Parathyroid adenoma (tissue), 2 donors: ENCODE measurements around the gene NCKAP5.

Experiments used
- H2AFZ ChIP-seq: fragments of 300-600 bp; sonication (generic); one replicate; pipeline ENCODE4 v1.7.0; 2017; ENCODE audit warnings: antibody characterized with exemption, mild to moderate bottlenecking
- H3K27ac ChIP-seq: fragments of 300-600 bp; sonication (generic); one replicate; pipeline ENCODE4 v1.7.0; 2017
- H3K27me3 ChIP-seq: fragments of 300-600 bp; sonication (generic); one replicate; pipeline ENCODE4 v1.7.0; 2017; ENCODE audit warnings: low read length; ENCODE audit not compliant: control insufficient read depth, insufficient read depth
- H3K36me3 ChIP-seq: fragments of 300-600 bp; sonication (generic); one replicate; pipeline ENCODE4 v1.7.0; 2017; ENCODE audit warnings: low read length; ENCODE audit not compliant: control insufficient read depth, insufficient read depth
- H3K4me1 ChIP-seq: fragments of 300-600 bp; sonication (generic); one replicate; pipeline ENCODE4 v1.7.0; 2017; ENCODE audit warnings: control low read depth
- H3K4me2 ChIP-seq: fragments of 300-600 bp; sonication (generic); one replicate; pipeline ENCODE4 v1.7.0; 2017; ENCODE audit warnings: low read length
- H3K4me3 ChIP-seq: fragments of 300-600 bp; sonication (generic); one replicate; pipeline ENCODE4 v1.7.0; 2017; ENCODE audit warnings: low read depth, low read length
- H3K79me2 ChIP-seq: fragments of 300-600 bp; sonication (generic); one replicate; pipeline ENCODE4 v1.7.0; 2017; ENCODE audit warnings: control low read depth
- H3K9ac ChIP-seq: fragments of 300-600 bp; sonication (generic); one replicate; pipeline ENCODE4 v1.7.0; 2017; ENCODE audit warnings: mild to moderate bottlenecking
- H3K9me3 ChIP-seq: fragments of 300-600 bp; sonication (generic); one replicate; pipeline ENCODE4 v1.7.0; 2017; ENCODE audit warnings: low read length; ENCODE audit not compliant: control insufficient read depth
- TF ChIP-seq, protein P1 (sequence below): fragments of 300-600 bp; sonication (generic); IDR thresholded peaks from one replicate; pipeline ENCODE4 v1.7.0; 2017; ENCODE audit warnings: antibody characterized with exemption, mild to moderate bottlenecking
- donor health status: primary hyperparathyroidism.

NCKAP5 gene

DNA sequence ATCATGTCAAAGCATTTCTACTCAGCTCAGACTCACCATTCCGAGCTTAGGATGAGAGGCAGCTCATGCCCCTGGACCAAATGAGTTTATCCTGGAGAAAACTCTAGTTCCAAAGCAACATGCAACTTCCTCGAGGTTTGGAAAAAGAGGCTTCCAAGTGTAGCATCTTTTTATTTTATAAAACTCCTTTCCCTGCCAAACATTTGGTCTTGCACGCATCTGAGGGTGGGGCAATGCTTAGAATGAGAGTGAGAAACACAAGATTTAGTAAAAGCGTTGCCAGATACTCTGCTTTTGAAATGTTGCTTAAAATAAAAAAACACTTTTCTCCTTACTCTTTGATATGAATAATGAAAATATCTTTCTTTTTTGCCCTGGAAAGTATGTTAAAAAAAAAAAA is 151.5 kb downstream of the NCKAP5 start:
- Histone ChIP-seq H3K27ac (no peak overlapping the region), H3K4me3 (no peak overlapping the region), H3K27me3 (no peaks in the 10 kb centered on the region), H3K9ac (no peak overlapping the region), H3K4me2 (no peak overlapping the region), H3K4me1 (no peaks in the 10 kb centered on the region), H3K9me3 (no peaks in the 10 kb centered on the region), H2AFZ (no peak overlapping the region), H3K79me2 (no peaks in the 10 kb centered on the region), H3K36me3 (no peaks in the 10 kb centered on the region)
- TF ChIP-seq, protein P1, sequence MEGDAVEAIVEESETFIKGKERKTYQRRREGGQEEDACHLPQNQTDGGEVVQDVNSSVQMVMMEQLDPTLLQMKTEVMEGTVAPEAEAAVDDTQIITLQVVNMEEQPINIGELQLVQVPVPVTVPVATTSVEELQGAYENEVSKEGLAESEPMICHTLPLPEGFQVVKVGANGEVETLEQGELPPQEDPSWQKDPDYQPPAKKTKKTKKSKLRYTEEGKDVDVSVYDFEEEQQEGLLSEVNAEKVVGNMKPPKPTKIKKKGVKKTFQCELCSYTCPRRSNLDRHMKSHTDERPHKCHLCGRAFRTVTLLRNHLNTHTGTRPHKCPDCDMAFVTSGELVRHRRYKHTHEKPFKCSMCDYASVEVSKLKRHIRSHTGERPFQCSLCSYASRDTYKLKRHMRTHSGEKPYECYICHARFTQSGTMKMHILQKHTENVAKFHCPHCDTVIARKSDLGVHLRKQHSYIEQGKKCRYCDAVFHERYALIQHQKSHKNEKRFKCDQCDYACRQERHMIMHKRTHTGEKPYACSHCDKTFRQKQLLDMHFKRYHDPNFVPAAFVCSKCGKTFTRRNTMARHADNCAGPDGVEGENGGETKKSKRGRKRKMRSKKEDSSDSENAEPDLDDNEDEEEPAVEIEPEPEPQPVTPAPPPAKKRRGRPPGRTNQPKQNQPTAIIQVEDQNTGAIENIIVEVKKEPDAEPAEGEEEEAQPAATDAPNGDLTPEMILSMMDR, result no peak

DNA sequence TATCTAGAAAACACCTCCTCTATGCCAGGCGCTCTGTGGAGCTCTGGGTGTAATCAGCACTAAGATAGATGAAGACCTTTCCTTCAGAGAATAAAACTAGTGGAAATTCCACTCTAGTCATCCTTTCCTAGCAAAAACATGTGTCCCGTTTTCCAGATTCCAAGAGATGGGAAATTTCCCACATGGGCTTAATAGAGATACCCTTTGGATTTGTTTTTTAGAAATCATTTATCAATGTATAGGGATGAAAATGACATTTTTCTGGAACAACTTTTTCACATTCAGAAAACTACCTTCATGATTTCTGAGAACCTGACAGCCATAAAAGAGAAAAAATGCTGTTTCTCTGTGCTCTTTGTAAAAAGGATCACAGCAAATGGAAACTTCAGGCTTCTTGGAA is 152.1 kb downstream of the NCKAP5 start:
- H3K4me3 ChIP-seq, result no peak overlapping the region
- no peaks in the 10 kb centered on the region for H3K79me2 ChIP-seq
- TF ChIP-seq, protein P1, result no peak
- no peak overlapping the region for H3K27ac ChIP-seq
- no peaks in the 10 kb centered on the region for H3K9me3 ChIP-seq
- no peaks in the 10 kb centered on the region for H3K4me1 ChIP-seq
- no peak overlapping the region for H2AFZ ChIP-seq
- H3K9ac ChIP-seq, result no peak overlapping the region
- no peak overlapping the region for H3K4me2 ChIP-seq
- H3K27me3 ChIP-seq, result no peaks in the 10 kb centered on the region
- no peaks in the 10 kb centered on the region for H3K36me3 ChIP-seq

DNA sequence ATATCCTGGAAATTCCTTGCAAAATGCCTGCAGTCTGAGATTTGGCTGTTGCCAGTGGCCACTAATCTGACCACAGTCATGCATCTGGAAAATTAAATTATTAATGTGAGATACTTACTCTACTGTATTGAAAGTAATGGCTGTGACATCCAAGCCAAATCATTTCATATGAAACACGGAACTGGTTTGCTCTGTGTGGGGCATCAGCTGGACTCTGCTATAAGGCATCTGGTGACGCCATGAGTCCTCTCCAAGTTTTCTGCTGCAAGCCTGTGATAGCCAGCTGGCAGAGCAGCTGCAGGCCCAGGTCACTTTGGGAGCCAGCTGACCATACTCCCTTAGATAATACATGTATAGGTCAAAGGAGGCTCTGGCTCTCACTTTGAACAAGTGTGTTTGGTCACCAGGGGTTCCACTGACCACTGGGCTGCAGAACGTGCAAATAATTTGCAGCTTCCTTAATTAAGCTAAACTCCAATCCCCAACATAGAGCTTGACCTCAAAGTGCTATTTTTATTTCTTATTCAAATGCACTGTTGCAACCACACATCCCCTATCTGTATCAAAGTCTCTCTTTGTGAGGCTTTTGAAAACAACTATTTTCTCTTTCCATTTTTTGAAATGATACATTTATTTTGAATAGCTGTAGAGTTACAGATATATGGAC is 152.9 kb downstream of the NCKAP5 start:
- Histone ChIP-seq H3K9me3 (no peaks in the 10 kb centered on the region), H3K79me2 (no peaks in the 10 kb centered on the region), H3K9ac (no peak overlapping the region), H2AFZ (no peak overlapping the region), H3K4me3 (no peak overlapping the region), H3K4me2 (no peak overlapping the region), H3K4me1 (no peaks in the 10 kb centered on the region), H3K27me3 (no peaks in the 10 kb centered on the region), H3K27ac (no peak overlapping the region), H3K36me3 (no peaks in the 10 kb centered on the region)
- TF ChIP-seq, protein P1, result no peak

DNA sequence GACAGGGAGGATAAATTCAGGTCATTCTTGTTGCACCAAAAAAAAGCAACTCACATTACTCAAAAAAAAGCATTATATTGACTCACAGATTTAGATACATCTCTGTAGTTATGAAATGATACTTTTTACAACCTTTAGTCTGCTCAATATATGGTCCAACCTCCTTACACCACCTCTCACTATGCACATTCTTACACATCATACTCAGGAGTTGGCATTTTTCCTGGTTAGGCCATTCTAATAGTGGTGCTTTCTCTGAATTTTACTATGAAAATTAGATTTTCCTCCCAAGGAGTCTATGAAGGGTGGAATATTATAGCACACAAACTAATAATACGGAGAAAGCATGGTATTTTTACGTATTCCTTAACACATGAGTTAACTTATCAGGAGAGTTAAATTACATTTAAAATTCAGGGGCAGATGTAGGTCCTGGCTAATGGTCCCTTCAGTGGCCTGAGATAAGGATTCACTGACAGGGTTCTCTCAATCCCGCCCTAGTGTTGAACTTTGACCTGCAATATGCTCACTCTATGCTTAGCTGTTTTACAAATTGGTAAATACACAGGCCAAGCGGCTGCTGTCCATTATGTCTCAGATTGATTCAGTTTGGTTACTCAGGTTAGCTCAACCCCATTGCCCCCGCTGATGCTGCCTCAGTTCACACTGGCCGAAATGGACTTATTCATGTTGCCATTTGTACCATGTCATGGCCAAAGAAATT is 153.6 kb downstream of the NCKAP5 start:
- TF ChIP-seq, protein P1, result no peak
- Histone ChIP-seq H3K9ac (no peak overlapping the region), H3K27ac (no peak overlapping the region)

DNA sequence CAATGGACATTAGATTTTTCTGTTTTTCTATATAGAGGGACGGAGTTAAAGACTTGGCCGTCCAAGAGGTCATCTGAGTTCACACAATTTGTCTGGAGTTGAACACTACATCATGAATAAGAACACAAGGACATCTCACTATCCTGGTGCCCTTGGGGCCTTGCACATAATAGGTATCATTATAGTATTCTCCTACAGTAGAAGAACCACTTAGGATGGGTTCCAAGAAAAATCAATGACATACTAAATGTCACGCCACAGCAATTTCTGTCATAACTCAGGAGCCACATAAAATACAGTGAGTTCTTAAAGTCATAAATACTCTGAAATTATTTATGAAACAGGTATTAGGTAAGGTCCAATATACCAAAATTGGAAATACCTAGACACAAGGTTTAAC is 154.4 kb downstream of the NCKAP5 start:
- TF ChIP-seq, protein P1, result no peak
- Histone ChIP-seq H3K36me3 (no peaks in the 10 kb centered on the region), H3K27ac (no peak overlapping the region), H3K79me2 (no peaks in the 10 kb centered on the region), H3K27me3 (no peaks in the 10 kb centered on the region), H3K4me2 (no peak overlapping the region), H3K9ac (no peak overlapping the region), H3K4me1 (no peaks in the 10 kb centered on the region), H3K4me3 (no peak overlapping the region), H2AFZ (no peak overlapping the region), H3K9me3 (no peaks in the 10 kb centered on the region)

More for the DNA sequence above, 153.6 kb downstream of the NCKAP5 start:
- no peaks in the 10 kb centered on the region for H3K79me2 ChIP-seq
- H3K4me1 ChIP-seq, result no peaks in the 10 kb centered on the region
- H3K4me3 ChIP-seq, result no peak overlapping the region
- no peak overlapping the region for H2AFZ ChIP-seq
- H3K27me3 ChIP-seq, result no peaks in the 10 kb centered on the region
- no peaks in the 10 kb centered on the region for H3K9me3 ChIP-seq
- no peaks in the 10 kb centered on the region for H3K36me3 ChIP-seq
- no peak overlapping the region for H3K4me2 ChIP-seq
